ENCODE measurements around the gene EYS. TPM values are rescaled to one million over a fixed set of nuclear protein-coding genes. Genes with fewer than 3 reads are reported as not detected.

The EYS gene
- total and polyA plus RNA-seq, 2 of the 8 experiments (the other 6 are each of a cell fraction or from before 2014, with no cell fraction given) = 0.05 to 0.13 TPM

DNA sequence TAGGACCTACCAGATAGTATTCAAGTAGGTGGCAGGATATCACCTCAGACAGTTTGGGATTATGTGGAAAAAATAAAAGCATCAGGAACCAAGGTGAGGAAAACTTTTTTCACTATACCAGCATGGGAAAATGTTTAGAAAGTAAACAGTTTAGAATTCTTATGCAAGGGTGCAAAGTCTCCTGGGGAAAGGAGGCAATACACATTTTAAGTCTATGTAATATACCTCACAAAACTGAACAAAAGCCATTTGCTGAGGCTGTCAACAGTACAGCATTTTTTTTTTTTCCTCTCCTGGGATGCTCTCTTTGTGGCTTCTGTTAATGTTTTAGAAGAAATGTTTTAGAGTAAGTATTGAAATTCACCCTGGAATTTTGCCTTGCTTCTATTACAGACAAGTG, 1997.9 kb downstream of the EYS start:
- CTCF ChIA-PET (ENCODE audit: partially characterized antibody) = interaction anchor here (0.9 kb wide), 1 partner anchor 53 kb away, joined by 3 read pairs; no protein-coding TSS in a partner anchor
- Histone ChIP-seq H3K79me1 (ENCODE audit: low read depth, low read length) (no peaks in the 10 kb centered on the region), H3K4ac (replicated peaks; ENCODE audit: insufficient read length, low read depth, low read length) (no peak overlapping the region), H2BK12ac (ENCODE audit: low read depth, low read length) (no peak overlapping the region), H3K27me3 (replicated peaks in 1 of 4; ENCODE audit: control insufficient read depth in 3 of 4, extremely low read depth in 1 of 4, insufficient read depth in 3 of 4, low read length in 3 of 4) (no peaks in the 10 kb centered on the region), H2AFZ (ENCODE audit: low read length) (no peak overlapping the region), H3K4me1 (replicated peaks in 1 of 4; ENCODE audit: control insufficient read depth in 3 of 4, insufficient read depth in 4 of 4, low read length in 3 of 4) (no peaks in the 10 kb centered on the region), H2BK20ac (ENCODE audit: low read length) (no peak overlapping the region), H3K14ac (ENCODE audit: insufficient read length) (no peak overlapping the region), H3K9ac (replicated peaks in 1 of 4; ENCODE audit: extremely low read depth in 1 of 4, low read depth in 3 of 4, low read length in 3 of 4) (no peak overlapping the region), H4K91ac (replicated peaks; ENCODE audit: insufficient read length, low read length) (no peak overlapping the region), H3K23me2 (ENCODE audit: low read depth, low read length) (no peaks in the 10 kb centered on the region), H4K8ac (ENCODE audit: extremely low read depth, insufficient read depth, low read length) (no peak overlapping the region), H3K9me3 (ENCODE audit: insufficient read depth in 2 of 2, low read depth in 1 of 2, low read length in 1 of 2) (no peaks in the 10 kb centered on the region), H2BK15ac (ENCODE audit: low read length) (no peak overlapping the region), H3K36me3 (ENCODE audit: control insufficient read depth in 2 of 4, insufficient read depth in 4 of 4, low read length in 3 of 4) (peaks cover 2 to 81% (median 42%) of the 10 kb centered on the region in 4 experiments; a peak in 7 of 8 replicates), H3K18ac (ENCODE audit: extremely low read depth, low read length) (no peak overlapping the region), H3K27ac (ENCODE audit: low read depth, low read length) (no peak overlapping the region), H3K79me2 (ENCODE audit: control insufficient read depth in 1 of 2, insufficient read depth in 2 of 2, low read length in 2 of 2) (no peaks in the 10 kb centered on the region), H2AK5ac (ENCODE audit: low read depth, low read length) (no peak overlapping the region), H2BK120ac (replicated peaks; ENCODE audit: low read depth, low read length) (no peak overlapping the region), H3K4me2 (ENCODE audit: insufficient read depth in 1 of 2, low read depth in 2 of 2, low read length in 2 of 2) (no peak overlapping the region), H4K5ac (ENCODE audit: insufficient read length, low read depth, low read length) (no peak overlapping the region), H3K4me3 (ENCODE audit: extremely low read depth in 1 of 4, insufficient read depth in 2 of 4, low read depth in 3 of 4, low read length in 4 of 4) (no peak overlapping the region), H4K20me1 (replicated peaks in 1 of 2; ENCODE audit: control insufficient read depth in 1 of 2, insufficient read depth in 2 of 2, low read length in 2 of 2) (no peaks in the 10 kb centered on the region), H3K23ac (ENCODE audit: insufficient read length) (no peak overlapping the region), H3K56ac (replicated peaks; ENCODE audit: insufficient read length, low read depth, low read length) (no peak overlapping the region), H2BK5ac (ENCODE audit: low read depth, low read length) (no peak overlapping the region)
- no peak for FAIRE-seq
- no peak for DNase-seq (ENCODE audit: low read depth in 1 of 2, low spot score in 2 of 2)
- POLR2A ChIA-PET (ENCODE audit: partially characterized antibody) = no interaction called here
- TF ChIP-seq KDM1A (IDR thresholded peaks at IDR 0.05; ENCODE audit: borderline replicate concordance, low read length) (no peak), NANOG (IDR thresholded peaks at IDR 0.05; ENCODE audit: insufficient read depth, low read depth, low read length, poor library complexity, severe bottlenecking) (no peak), CHD1 (IDR thresholded peaks at IDR 0.05; ENCODE audit: low read depth, low read length) (no peak), SIN3A (conservative IDR thresholded peaks at IDR 0.05 in 1 of 2, IDR thresholded peaks at IDR 0.05 in 1 of 2; ENCODE audit: low read depth in 1 of 2, low read length in 2 of 2) (no peak), POU5F1 (IDR thresholded peaks at IDR 0.05; ENCODE audit: low read depth, low read length) (no peak), CBX5 (IDR thresholded peaks at IDR 0.05; ENCODE audit: low read depth, low read length) (no peak), BCL11A (IDR thresholded peaks at IDR 0.05; ENCODE audit: low read depth in 2 of 2, low read length in 2 of 2) (no peak)

Measured in H1 (cell line).